GM19043 (cell line): ENCODE data around the gene PRAMEF18.
"Not testable (repeated sequence)": the region's sequence is repeated elsewhere in the genome, so short reads cannot be mapped to it uniquely, and the experiment has no call there.

Experiments
- ATAC-seq: cut with Tn5 transposase; IDR thresholded peaks from one replicate; pipeline ENCODE4 v1.9.1; 2021; ENCODE audit warnings: low read depth; ENCODE audit not compliant: unreplicated experiment

The PRAMEF18 gene

DNA sequence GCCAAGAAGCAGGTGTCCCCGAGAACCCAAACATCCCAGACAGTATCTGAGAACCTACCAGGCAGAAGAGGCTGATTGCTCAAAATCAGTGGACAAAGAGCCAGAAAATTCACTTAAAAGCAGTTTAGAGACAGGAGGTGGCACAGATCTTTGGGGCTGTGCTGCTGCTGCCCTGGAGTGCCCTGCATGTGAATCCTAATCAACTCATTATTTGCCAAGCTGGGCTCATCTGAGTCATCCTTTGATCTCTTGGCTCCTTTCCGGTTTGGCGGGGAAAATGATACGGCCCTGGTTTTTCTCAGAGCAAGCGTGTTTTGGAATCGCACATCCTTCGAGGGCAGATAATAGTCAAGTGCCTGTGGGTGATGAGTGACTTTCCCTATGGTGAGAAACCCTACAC lies 9.3 kb downstream of the PRAMEF18 start:
- not testable (repeated sequence) for ATAC-seq

DNA sequence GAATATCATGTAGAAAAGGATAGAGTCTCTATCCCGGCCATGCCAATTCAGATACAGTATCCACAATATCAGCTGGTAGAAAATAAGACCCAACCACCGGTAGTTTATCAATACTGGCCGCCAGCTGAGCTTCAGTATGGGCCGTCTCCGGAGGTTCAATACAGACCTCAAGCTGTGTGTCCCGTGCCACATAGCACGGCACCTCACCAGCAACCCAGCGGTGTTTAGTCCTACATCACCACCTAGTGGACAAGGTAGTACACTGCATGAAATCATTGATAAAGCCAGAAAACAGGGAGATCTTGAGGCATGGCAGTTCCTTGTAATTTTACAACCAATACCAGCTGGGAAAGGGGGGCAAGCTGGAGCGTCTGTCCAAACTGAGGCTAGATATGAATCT lies 17.2 kb downstream of the PRAMEF18 start:
- ATAC-seq, result not testable (repeated sequence)

DNA sequence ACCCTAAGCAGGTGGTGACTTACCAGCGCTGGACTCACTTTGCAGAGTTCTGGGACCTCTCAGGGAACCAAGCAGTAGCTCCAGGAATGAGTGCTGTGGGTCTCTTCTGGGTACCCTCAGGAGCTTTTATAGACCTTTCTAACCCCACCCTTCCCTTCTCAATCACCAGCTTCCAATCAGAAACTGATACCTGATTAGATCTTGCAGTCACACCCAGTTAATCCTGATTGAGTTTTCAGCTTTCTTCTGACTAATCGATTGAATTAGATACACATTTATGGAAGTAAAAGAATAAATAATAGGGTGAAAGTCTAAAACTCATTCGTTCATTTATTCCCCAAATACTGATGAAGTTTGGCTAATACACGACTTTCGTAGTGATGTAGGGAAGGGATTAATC lies 24.6 kb downstream of the PRAMEF18 start, which contains the start of gene PRAMEF13:
Gene PRAMEF13 (minus strand): TSS at position 101 of the 400 bp plus-strand sequence. CDS start 1,820 bp downstream, outside the sequence.
- not testable (repeated sequence) for ATAC-seq
